Lung (tissue), 12 donors: ENCODE measurements around the gene KLHL25. TPM values are rescaled to one million over a fixed set of nuclear protein-coding genes. Genes with fewer than 3 reads are reported as not detected.

Source experiments
- ATAC-seq: fragments of 200-7000 bp; cut with Tn5 transposase; one replicate; pipeline ENCODE4 v1.9.1; 2020; ENCODE audit warnings: moderate number of reproducible peaks; ENCODE audit not compliant: insufficient read depth, low FRiP score
- DNase-seq, 3 donors: peaks; one replicate each; pipeline ENCODE4 v3.0.0-alpha.2; 2013 to 2017
- H3K27ac ChIP-seq, 2 donors: one replicate each; pipeline ENCODE4 v1.5.1; 2013; ENCODE audit warnings: mild to moderate bottlenecking in 2 of 2, moderate library complexity in 2 of 2, control low read depth in 1 of 2, inconsistent platforms in 1 of 2, low read depth in 1 of 2, low read length in 1 of 2
- H3K27me3 ChIP-seq, 3 donors: one replicate each; pipeline ENCODE4 v1.5.1; 2013; ENCODE audit warnings: low read length in 2 of 3; ENCODE audit not compliant: control insufficient read depth in 3 of 3, insufficient read depth in 3 of 3
- H3K36me3 ChIP-seq, 4 donors: one replicate each; pipeline ENCODE4 v1.5.1; 2013; ENCODE audit warnings: low read length in 4 of 4, mild to moderate bottlenecking in 1 of 4, moderate library complexity in 1 of 4; ENCODE audit not compliant: control insufficient read depth in 4 of 4, insufficient read depth in 4 of 4
- H3K4me1 ChIP-seq, 5 donors: one replicate each; pipeline ENCODE4 v1.5.1; 2013; ENCODE audit warnings: low read length in 5 of 5, mild to moderate bottlenecking in 2 of 5, moderate library complexity in 1 of 5; ENCODE audit not compliant: control insufficient read depth in 5 of 5, insufficient read depth in 5 of 5
- H3K4me3 ChIP-seq: one replicate; pipeline ENCODE4 v1.5.1; 2013; ENCODE audit warnings: mild to moderate bottlenecking, control low read depth, moderate library complexity
- H3K9ac ChIP-seq, 2 donors: one replicate each; pipeline ENCODE4 v1.5.1; 2013; ENCODE audit warnings: low read length in 2 of 2, control low read depth in 1 of 2; ENCODE audit not compliant: insufficient read depth in 1 of 2
- H3K9me3 ChIP-seq, 4 donors: one replicate each; pipeline ENCODE4 v1.5.1; 2013; ENCODE audit warnings: low read length in 3 of 4, mild to moderate bottlenecking in 1 of 4, moderate library complexity in 1 of 4; ENCODE audit not compliant: control insufficient read depth in 4 of 4, insufficient read depth in 3 of 4
- WGBS, 2 donors: extraction: QIAGEN DNeasy Blood & Tissue Kit; methylation state at CpG; one replicate each; pipeline ENCODE4 v1.1.7; 2013; 5-methylcytosine and 5-hydroxymethylcytosine counted together
- polyA plus RNA-seq, 2 donors: library from polyadenylated mRNA; stranded (reverse); fragments of 200-250 nt; gene quantifications; one replicate each; pipeline ENCODE4 v1.2.1, GENCODE V29; 2013
- total RNA-seq, 2 donors: library from RNA; depleted of rRNA in 1 of 2; stranded (reverse); fragments of >200 nt in 1 of 2; gene quantifications; one replicate each; pipeline ENCODE4 v1.2.1, GENCODE V29; 2014 to 2021
- TF ChIP-seq, protein P1 (sequence below): IDR thresholded peaks from 2 replicates; pipeline ENCODE4 v1.5.1; 2012; ENCODE audit warnings: mild to moderate bottlenecking; ENCODE audit errors: control extremely low read depth, extremely low read depth
- donor health status: control.
- donor health status: control.
- donor health status: Bipolar disorder and iron deficiency.
- donor health status: healthy.
- donor health status: DM: yes; HTN: yes; CAD: no.

KLHL25 gene
- total and polyA plus RNA-seq, 4 donors: 3.0 to 9.2 (median 7.1) TPM

DNA sequence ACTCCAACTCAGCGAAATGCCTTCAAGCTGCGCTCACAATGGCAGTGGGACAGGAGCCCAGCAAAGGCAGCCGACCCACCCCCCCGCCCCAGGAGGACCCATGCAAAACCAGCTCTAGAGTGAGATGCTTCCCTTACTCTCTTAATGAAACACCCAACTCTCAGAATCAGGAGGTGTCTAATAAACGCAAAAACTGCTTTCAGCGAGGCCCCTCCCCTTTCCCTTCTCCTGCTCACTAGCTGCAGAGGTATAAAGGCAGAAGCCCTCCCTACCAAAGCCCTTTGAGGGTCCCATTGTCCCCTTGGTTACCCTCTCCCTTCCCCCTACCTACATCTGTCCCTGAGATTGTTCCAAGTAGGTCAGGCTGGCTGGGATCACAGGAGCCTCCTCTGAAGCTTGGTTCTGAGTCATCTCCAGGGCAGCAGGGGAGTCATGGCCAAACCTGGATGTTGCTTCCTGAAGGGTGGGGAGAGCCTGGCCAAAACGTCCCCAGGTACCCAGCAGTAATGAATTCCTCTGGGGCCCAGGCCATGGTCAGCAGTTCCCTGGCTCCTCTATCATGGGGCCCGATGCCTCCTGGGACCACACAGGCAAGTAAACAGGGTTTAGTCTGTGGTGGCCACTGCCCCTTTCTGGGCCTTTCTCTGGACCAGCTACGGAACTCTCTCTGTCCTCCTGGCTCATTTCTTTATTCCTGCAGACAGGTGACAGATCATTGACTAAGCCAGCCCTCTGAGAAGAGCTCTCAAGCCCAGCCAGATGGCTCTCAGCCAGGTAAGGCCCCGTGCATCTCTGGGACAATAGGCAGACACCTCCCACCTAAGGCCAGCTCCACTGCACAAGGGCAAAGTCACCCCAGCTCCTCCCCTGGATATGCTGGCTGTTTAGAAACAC lies 8.6 kb downstream of the KLHL25 start:
- Histone ChIP-seq H3K27me3 (no peaks in the 10 kb centered on the region), H3K9ac (no peak overlapping the region), H3K36me3 (peaks cover 0 to 2% (median 0%) of the 10 kb centered on the region in 4 donors), H3K4me1 (peaks cover 0 to 13% (median 9%) of the 10 kb centered on the region in 5 donors), H3K9me3 (no peaks in the 10 kb centered on the region), H3K27ac (peak overlapping the region in 1 of 2 donors; percentile 26), H3K4me3 (no peak overlapping the region)
- ATAC-seq (no peak), DNase-seq (no peak)
- TF ChIP-seq, protein P1, sequence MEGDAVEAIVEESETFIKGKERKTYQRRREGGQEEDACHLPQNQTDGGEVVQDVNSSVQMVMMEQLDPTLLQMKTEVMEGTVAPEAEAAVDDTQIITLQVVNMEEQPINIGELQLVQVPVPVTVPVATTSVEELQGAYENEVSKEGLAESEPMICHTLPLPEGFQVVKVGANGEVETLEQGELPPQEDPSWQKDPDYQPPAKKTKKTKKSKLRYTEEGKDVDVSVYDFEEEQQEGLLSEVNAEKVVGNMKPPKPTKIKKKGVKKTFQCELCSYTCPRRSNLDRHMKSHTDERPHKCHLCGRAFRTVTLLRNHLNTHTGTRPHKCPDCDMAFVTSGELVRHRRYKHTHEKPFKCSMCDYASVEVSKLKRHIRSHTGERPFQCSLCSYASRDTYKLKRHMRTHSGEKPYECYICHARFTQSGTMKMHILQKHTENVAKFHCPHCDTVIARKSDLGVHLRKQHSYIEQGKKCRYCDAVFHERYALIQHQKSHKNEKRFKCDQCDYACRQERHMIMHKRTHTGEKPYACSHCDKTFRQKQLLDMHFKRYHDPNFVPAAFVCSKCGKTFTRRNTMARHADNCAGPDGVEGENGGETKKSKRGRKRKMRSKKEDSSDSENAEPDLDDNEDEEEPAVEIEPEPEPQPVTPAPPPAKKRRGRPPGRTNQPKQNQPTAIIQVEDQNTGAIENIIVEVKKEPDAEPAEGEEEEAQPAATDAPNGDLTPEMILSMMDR: no peak
- 51 to 62% methylated on average over 10 of the region's 10 CpGs for WGBS, 2 donors

DNA sequence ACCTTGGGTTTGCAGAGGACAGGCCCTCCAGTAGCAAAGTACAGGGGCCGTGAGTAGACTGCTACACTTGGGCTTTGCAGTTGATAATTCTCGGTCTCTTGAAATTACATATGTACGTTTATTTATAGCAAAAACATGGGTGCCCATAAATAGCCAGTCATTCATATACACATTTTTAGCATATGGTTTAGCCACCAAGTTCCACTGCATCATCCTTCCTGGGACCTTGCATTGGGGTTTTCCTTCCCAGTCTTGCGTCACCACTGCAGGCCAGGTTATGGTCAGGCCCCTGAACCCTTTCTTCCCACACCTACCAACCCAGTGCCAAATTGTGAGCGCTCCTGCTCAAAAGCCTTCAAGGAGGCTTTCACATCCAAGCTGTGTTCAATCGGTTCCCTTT lies 12.7 kb downstream of the KLHL25 start:
- no peak overlapping the region for H3K4me3 ChIP-seq
- no peak for DNase-seq
- no peaks in the 10 kb centered on the region for H3K9me3 ChIP-seq
- no peak overlapping the region for H3K9ac ChIP-seq
- H3K27ac ChIP-seq: no peak overlapping the region
- no peak for ATAC-seq
- WGBS, 2 donors: 81 to 82% methylated on average over 6 of the region's 6 CpGs
- peaks cover 0 to 2% (median 0%) of the 10 kb centered on the region in 4 donors for H3K36me3 ChIP-seq
- H3K27me3 ChIP-seq: no peaks in the 10 kb centered on the region
- TF ChIP-seq, protein P1: no peak
- H3K4me1 ChIP-seq: peaks cover 0 to 16% (median 13%) of the 10 kb centered on the region in 5 donors

DNA sequence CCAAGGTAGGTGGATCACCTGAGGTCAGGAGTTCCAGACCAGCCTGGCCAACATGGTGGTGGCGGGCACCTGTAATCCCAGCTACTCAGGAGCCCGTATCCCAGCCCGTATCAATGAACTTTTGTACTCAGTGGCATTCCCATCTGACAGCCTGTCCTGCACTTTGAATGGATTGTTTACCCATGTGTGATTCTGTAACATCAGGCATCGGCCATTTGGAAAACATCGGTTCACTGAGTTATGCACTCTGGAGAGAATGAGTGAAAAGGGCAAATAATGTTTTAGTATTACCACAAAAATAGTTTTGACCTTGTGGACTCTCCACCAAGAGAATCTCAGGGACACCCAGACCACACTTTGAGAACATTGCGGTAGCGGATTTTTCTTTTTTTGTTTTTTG lies 13.6 kb downstream of the KLHL25 start:
- WGBS, 2 donors: 88 to 94% methylated on average over 7 of the region's 7 CpGs
- Histone ChIP-seq H3K27me3 (no peaks in the 10 kb centered on the region), H3K9ac (no peak overlapping the region), H3K9me3 (no peaks in the 10 kb centered on the region), H3K4me3 (no peak overlapping the region), H3K27ac (no peak overlapping the region), H3K36me3 (peaks cover 0 to 2% (median 0%) of the 10 kb centered on the region in 4 donors), H3K4me1 (peaks cover 0 to 14% (median 8%) of the 10 kb centered on the region in 5 donors)
- ATAC-seq (no peak), DNase-seq (no peak)
- TF ChIP-seq, protein P1: no peak
